MM.1S (cell line): ENCODE measurements around the gene HYPK.
"Not testable (repeated sequence)": the region's sequence is repeated elsewhere in the genome, so short reads cannot be mapped to it uniquely, and the experiment has no call there.

Source experiments
- DNase-seq: peaks from one replicate; pipeline ENCODE4 v3.0.0-alpha.2; 2015
- H2AFZ ChIP-seq: fragments of 300-600 bp; sonication (generic); 2 replicates; pipeline ENCODE4 v1.6.0; 2016; ENCODE audit warnings: antibody characterized with exemption, low read length
- H3F3A ChIP-seq: fragments of 300-600 bp; sonication (generic); 2 replicates; pipeline ENCODE4 v1.6.1; 2016; ENCODE audit warnings: mild to moderate bottlenecking, antibody characterized with exemption, low read length, moderate library complexity, mixed read lengths; ENCODE audit not compliant: insufficient read depth
- H3K27ac ChIP-seq: fragments of 300-600 bp; sonication (generic); 2 replicates; pipeline ENCODE4 v1.5.1; 2016; ENCODE audit warnings: mild to moderate bottlenecking, low read length
- H3K27me3 ChIP-seq: fragments of 300-600 bp; sonication (generic); replicated peaks from 2 replicates; pipeline ENCODE4 v1.6.0; 2016; ENCODE audit warnings: low read length; ENCODE audit not compliant: insufficient read depth
- H3K36me3 ChIP-seq: fragments of 300-600 bp; sonication (generic); replicated peaks from 2 replicates; pipeline ENCODE4 v1.6.1; 2016; ENCODE audit warnings: mild to moderate bottlenecking, low read length, mixed read lengths; ENCODE audit not compliant: insufficient read depth
- H3K4me1 ChIP-seq: fragments of 300-600 bp; sonication (generic); 2 replicates; pipeline ENCODE4 v1.6.1; 2016; ENCODE audit warnings: low read length, mixed read lengths
- H3K4me2 ChIP-seq: fragments of 300-600 bp; sonication (generic); 2 replicates; pipeline ENCODE4 v1.6.0; 2016; ENCODE audit warnings: low read depth, low read length
- H3K4me3 ChIP-seq: fragments of 300-600 bp; sonication (generic); 2 replicates; pipeline ENCODE4 v1.5.1; 2016; ENCODE audit warnings: low read length, mixed read lengths
- H3K79me2 ChIP-seq: fragments of 300-600 bp; sonication (generic); 2 replicates; pipeline ENCODE4 v1.6.1; 2016; ENCODE audit warnings: mixed run types, low read length, mixed read lengths
- H3K9ac ChIP-seq: fragments of 300-600 bp; sonication (generic); 2 replicates; pipeline ENCODE4 v1.6.1; 2016; ENCODE audit warnings: low read length, mixed read lengths
- H3K9me2 ChIP-seq: fragments of 300-600 bp; sonication (generic); replicated peaks from 2 replicates; pipeline ENCODE4 v1.6.1; 2016; ENCODE audit warnings: mild to moderate bottlenecking, low read length, mixed read lengths; ENCODE audit not compliant: insufficient read depth
- H3K9me3 ChIP-seq: fragments of 300-600 bp; sonication (generic); replicated peaks from 2 replicates; pipeline ENCODE4 v1.6.1; 2016; ENCODE audit warnings: mild to moderate bottlenecking, low read length, mixed read lengths; ENCODE audit not compliant: insufficient read depth
- H4K20me1 ChIP-seq: fragments of 300-600 bp; sonication (generic); 2 replicates; pipeline ENCODE4 v1.6.1; 2016; ENCODE audit warnings: mild to moderate bottlenecking, low read length, moderate library complexity, mixed read lengths; ENCODE audit not compliant: insufficient read depth
- CTCF ChIP-seq: fragments of 300-600 bp; sonication (generic); IDR thresholded peaks from 2 replicates; pipeline ENCODE4 v1.5.1; 2016; ENCODE audit warnings: antibody characterized with exemption, low read length, mixed read lengths
- EZH2 ChIP-seq: fragments of 300-600 bp; sonication (generic); optimal IDR thresholded peaks from 2 replicates; pipeline ENCODE3; 2017; ENCODE audit warnings: low read depth, mild to moderate bottlenecking, antibody characterized with exemption, low read length, mixed read lengths
- EZH2phosphoT487 ChIP-seq: fragments of 300-600 bp; sonication (generic); IDR thresholded peaks from 2 replicates; pipeline ENCODE4 v1.6.1; 2018; ENCODE audit warnings: antibody characterized with exemption, low read length

Gene HYPK

GRCh38 chr15:43826508-43827341 is 26.3 kb downstream of the HYPK start, which contains the start of gene WDR76:
Gene WDR76 (plus strand): TSS chr15:43827002. CDS start chr15:43827033, 31 bp downstream.
- Histone ChIP-seq H3K27ac (peak within 1 kb of the TSS; percentile 54), H2AFZ (peak within 1 kb of the TSS; percentile 76), H3K9me3 (no peaks in the 10 kb centered on the region), H3K9me2 (no peaks in the 10 kb centered on the region), H3K9ac (peak within 1 kb of the TSS; percentile 89), H3K4me1 (peaks cover 7% of the 10 kb centered on the region), H3K4me2 (peak within 1 kb of the TSS; percentile 85), H3K4me3 (peak within 1 kb of the TSS; percentile 85), H3K27me3 (no peaks in the 10 kb centered on the region), H3F3A (peaks cover 6% of the 10 kb centered on the region; the same call in 1 of the 2 replicates), H3K79me2 (peaks cover 74% of the 10 kb centered on the region), H3K36me3 (peaks cover 4% of the 10 kb centered on the region; the same call in 1 of the 2 replicates), H4K20me1 (peaks cover 3% of the 10 kb centered on the region; the same call in 1 of the 2 replicates)
- peak; percentile 92 for DNase-seq
- TF ChIP-seq EZH2 (no peak), CTCF (no peak), EZH2phosphoT487 (no peak)

DNA sequence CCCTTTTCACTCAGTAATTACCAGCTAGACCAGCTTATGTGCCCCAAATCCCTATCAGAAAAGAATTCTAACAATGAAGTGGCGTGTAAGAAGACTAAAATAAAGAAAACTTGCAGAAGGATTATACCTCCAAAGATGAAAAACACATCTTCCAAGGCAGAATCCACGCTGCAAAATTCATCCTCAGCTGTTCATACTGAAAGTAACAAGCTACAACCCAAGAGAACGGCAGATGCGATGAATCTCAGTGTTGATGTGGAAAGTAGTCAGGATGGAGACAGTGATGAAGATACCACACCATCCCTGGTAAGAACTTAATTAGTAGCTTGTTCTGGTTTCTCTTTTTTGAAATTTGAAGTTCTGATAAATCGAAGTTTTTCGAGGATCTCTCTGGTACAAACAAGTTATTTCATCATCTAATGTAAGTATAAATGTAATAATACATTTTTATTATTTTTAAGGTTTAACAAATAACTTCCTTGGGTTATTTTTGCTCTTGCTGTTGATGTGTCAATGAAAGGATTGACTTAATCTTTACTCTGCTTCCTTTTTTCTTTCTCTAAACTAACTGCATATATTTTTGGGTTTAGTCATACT is 27.8 kb downstream of the HYPK start:
- Histone ChIP-seq H2AFZ (no peak overlapping the region), H3K9me3 (no peaks in the 10 kb centered on the region), H3K79me2 (peaks cover 77% of the 10 kb centered on the region), H3K36me3 (peaks cover 4% of the 10 kb centered on the region; the same call in 1 of the 2 replicates), H3K9ac (peak overlapping the region; percentile 89), H3K4me2 (peak overlapping the region; percentile 85), H3K9me2 (no peaks in the 10 kb centered on the region), H3K27me3 (no peaks in the 10 kb centered on the region), H3K4me3 (peak overlapping the region; percentile 85), H3F3A (peaks cover 6% of the 10 kb centered on the region; the same call in 1 of the 2 replicates), H3K4me1 (peaks cover 7% of the 10 kb centered on the region), H4K20me1 (peaks cover 4% of the 10 kb centered on the region; the same call in 1 of the 2 replicates), H3K27ac (peak overlapping the region; percentile 54; the same call in 1 of the 2 replicates)
- TF ChIP-seq CTCF (no peak), EZH2 (no peak), EZH2phosphoT487 (no peak)
- DNase-seq, result peak; percentile 42

DNA sequence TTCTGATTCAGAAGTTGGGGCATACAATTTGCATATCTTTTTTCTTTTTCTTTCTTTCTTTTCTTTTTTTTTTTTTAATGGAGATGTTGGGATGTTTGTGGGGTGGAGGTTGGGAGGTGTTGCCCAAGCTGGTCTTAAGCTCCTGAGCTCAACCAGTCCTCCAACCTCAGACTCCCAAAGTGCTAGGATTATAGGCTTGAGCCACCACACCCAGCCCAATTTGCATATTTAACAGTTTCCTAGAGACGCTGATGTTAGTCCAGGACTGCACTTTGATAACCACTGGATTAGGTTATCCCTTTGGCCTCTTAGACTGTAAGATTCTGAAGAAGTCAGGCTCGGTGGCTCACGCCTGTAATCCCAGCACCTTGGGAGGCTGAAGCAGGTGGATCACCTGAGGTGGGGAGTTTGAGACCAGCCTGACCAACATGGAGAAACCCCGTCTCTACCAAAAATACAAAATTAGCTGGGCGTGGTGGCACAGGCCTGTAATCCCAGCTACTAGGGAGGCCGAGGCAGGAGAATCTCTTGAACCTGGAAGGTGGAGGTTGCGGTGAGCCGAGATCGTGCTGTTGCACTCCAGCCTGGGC is 29.6 kb downstream of the HYPK start:
- not testable (repeated sequence) for H3K9ac ChIP-seq, H4K20me1 ChIP-seq, H3F3A ChIP-seq, H3K36me3 ChIP-seq, H3K9me2 ChIP-seq, H3K4me2 ChIP-seq, H3K27me3 ChIP-seq, H3K9me3 ChIP-seq, H3K27ac ChIP-seq, H2AFZ ChIP-seq, H3K4me3 ChIP-seq, H3K4me1 ChIP-seq, DNase-seq
- H3K79me2 ChIP-seq, result peaks cover 83% of the 10 kb centered on the region

GRCh38 chr15:43830691-43831275 is 30.4 kb downstream of the HYPK start:
- not testable (repeated sequence) for H3K36me3 ChIP-seq, H3K9me2 ChIP-seq, H3K9ac ChIP-seq, H3K27me3 ChIP-seq, H3K4me2 ChIP-seq, H3F3A ChIP-seq, H3K4me3 ChIP-seq, H4K20me1 ChIP-seq, DNase-seq, H3K4me1 ChIP-seq, H3K27ac ChIP-seq, H2AFZ ChIP-seq, H3K9me3 ChIP-seq
- peaks cover 88% of the 10 kb centered on the region for H3K79me2 ChIP-seq

DNA sequence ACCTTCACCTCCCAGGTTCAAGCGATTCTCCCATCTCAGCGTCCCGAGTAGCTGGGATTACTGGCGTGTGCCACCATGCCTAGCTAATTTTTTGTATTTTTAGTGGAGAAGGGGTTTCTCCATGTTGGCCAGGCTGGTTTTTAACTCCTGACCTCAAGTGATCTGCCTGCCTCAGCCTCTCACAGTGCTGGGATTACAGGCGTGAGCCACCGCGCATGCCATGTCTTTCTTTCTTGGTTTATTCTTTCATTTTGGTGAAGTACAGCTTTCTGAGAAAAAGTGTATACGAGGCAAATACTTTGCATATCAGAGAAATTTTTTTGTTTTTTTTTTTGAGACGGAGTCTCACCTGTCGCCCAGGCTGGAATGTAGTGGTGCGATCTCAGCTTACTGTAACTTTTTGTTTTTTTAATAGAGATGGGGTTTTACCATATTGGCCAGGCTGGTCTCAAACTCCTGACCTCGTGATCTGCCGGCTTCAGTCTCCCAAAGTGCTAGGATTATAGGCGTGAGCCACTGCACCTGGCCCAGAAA is 31.2 kb downstream of the HYPK start:
- H3K27me3 ChIP-seq, H3K9me3 ChIP-seq, H3K4me2 ChIP-seq, H3F3A ChIP-seq, DNase-seq, H3K36me3 ChIP-seq, H4K20me1 ChIP-seq, H3K27ac ChIP-seq, H3K4me1 ChIP-seq, H3K4me3 ChIP-seq, H3K9ac ChIP-seq, H2AFZ ChIP-seq, H3K9me2 ChIP-seq: not testable (repeated sequence)
- peaks cover 96% of the 10 kb centered on the region for H3K79me2 ChIP-seq
